ENCODE data around the gene STBD1.

DNA sequence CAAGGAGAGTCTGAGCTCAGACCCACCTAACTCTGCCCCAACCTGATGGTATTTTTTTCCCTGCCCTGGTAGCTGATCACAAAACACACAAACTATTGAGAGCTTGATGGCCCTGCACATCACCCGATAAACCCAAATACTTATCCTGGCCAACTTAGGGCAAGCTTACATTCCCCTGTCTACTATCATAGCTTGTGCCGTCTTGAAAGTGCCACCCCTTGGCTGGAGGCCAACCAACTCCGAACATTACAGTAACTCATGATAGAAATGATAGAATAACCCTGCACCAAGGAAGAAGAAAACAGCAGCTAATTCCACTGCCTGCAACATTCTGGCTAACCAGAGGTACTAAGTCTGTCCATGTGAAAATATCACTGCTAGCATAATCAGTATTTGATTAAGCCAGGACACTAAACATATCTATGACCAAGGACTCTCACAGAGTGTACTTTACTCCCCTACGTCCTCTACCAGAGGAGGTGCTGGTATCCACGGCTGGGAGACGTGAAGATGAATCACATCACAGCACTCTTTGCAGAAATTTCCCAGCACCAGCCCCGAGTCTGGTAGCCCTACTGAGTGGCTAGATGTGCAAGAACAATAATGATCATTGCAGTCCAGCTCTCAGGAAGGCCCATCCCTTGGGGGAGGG is 8.9 kb downstream of the STBD1 start:
- TF ChIP-seq CEBPB (IDR thresholded peaks at IDR 0.05): no peak
- TF ChIP-seq, protein P1, sequence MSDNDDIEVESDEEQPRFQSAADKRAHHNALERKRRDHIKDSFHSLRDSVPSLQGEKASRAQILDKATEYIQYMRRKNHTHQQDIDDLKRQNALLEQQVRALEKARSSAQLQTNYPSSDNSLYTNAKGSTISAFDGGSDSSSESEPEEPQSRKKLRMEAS (IDR thresholded peaks at IDR 0.05): no peak
- TF ChIP-seq, protein P2, sequence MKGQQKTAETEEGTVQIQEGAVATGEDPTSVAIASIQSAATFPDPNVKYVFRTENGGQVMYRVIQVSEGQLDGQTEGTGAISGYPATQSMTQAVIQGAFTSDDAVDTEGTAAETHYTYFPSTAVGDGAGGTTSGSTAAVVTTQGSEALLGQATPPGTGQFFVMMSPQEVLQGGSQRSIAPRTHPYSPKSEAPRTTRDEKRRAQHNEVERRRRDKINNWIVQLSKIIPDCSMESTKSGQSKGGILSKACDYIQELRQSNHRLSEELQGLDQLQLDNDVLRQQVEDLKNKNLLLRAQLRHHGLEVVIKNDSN (IDR thresholded peaks at IDR 0.05): no peak
- no peak for TF ChIP-seq TAF1 (IDR thresholded peaks at IDR 0.05; ENCODE audit: low read depth)
